Measurements from ENCODE around the gene NFKBIE. TPM values are rescaled to one million over a fixed set of nuclear protein-coding genes. Genes with fewer than 3 reads are reported as not detected.

NFKBIE gene
- total and polyA plus RNA-seq, 9 of the 15 experiments (the other 6 are each of a cell fraction or from before 2014, with no cell fraction given): 2.1 to 16.4 (median 11.7) TPM

- TF ChIP-seq CGGBP1 (CRISPR knock-in tag; IDR thresholded peaks at IDR 0.05): 0 out of 2 replicates have a peak, but pooled peaks have one; percentile 18
- TF ChIP-seq MEF2A (IDR thresholded peaks at IDR 0.05; ENCODE audit: control insufficient read depth, low read depth, low read length): no peak
- no peak for TF ChIP-seq TEAD2 (tag; IDR thresholded peaks at IDR 0.05)
- peak; percentile 67 for TF ChIP-seq RBBP5 (IDR thresholded peaks at IDR 0.05; ENCODE audit: borderline replicate concordance, insufficient read depth, low read length, poor library complexity, severe bottlenecking)
- TF ChIP-seq ZNF740 (CRISPR knock-in tag; IDR thresholded peaks at IDR 0.05): peak; percentile 95
- TF ChIP-seq ZNF740 (tag; IDR thresholded peaks at IDR 0.05): peak in 1 of 2 experiments; percentile 62; a peak in 1 of 4 replicates
- peak; percentile 46 to 89; a peak in 2 of 4 replicates for TF ChIP-seq NONO (IDR thresholded peaks at IDR 0.05; ENCODE audit: low read depth in 2 of 2, low read length in 1 of 2)
- no peak for TF ChIP-seq THRAP3 (IDR thresholded peaks at IDR 0.05; ENCODE audit: borderline replicate concordance)
- TF ChIP-seq ZBTB1 (CRISPR knock-in tag; IDR thresholded peaks at IDR 0.05; ENCODE audit: borderline replicate concordance, low read depth): peak; percentile 74; the same call in 1 of the 2 replicates
- TF ChIP-seq ESRRA (IDR thresholded peaks at IDR 0.05; ENCODE audit: borderline replicate concordance, low read depth): peak; percentile 54; the same call in 1 of the 2 replicates
- TF ChIP-seq DLX4 (CRISPR knock-in tag; IDR thresholded peaks at IDR 0.05): no peak
- peak; percentile 92 for TF ChIP-seq GABPB1 (CRISPR knock-in tag; IDR thresholded peaks at IDR 0.05)
- peak; percentile 91 for TF ChIP-seq MAFG (tag; conservative IDR thresholded peaks at IDR 0.05)
- TF ChIP-seq CHD4 (IDR thresholded peaks at IDR 0.05; ENCODE audit: insufficient read depth, insufficient replicate concordance, low read depth, low read length, poor library complexity, severe bottlenecking): no peak
- TF ChIP-seq KDM2B (CRISPR knock-in tag; IDR thresholded peaks at IDR 0.05): 0 out of 2 replicates have a peak, but pooled peaks have one; percentile 54
- 0 out of 2 replicates have a peak, but pooled peaks have one; percentile 16 for TF ChIP-seq ZNF395 (CRISPR knock-in tag; IDR thresholded peaks at IDR 0.05)
- peak; percentile 96 for TF ChIP-seq MAX (CRISPR knock-in tag; IDR thresholded peaks at IDR 0.05)
- no peak for TF ChIP-seq ZNF280A (IDR thresholded peaks at IDR 0.05; ENCODE audit: low read depth, partially characterized antibody)
- 0 out of 2 replicates have a peak, but pooled peaks have one; percentile 18 for TF ChIP-seq NR2C1 (IDR thresholded peaks at IDR 0.05)
- peak; percentile 45; the same call in 1 of the 2 replicates for TF ChIP-seq NR2C1 (tag; IDR thresholded peaks at IDR 0.05)
Measured at GRCh38 chr6:44247338-44248302, 17.7 kb downstream of the NFKBIE start (continued).
